Measurements from ENCODE around the gene ZNF367. TPM values are rescaled to one million over a fixed set of nuclear protein-coding genes. Genes with fewer than 3 reads are reported as not detected.

ZNF367 gene
- polyA plus RNA-seq, 1 donor (not counting 4 experiments of a cell fraction or from before 2014, with no cell fraction given): 2.2 TPM

DNA sequence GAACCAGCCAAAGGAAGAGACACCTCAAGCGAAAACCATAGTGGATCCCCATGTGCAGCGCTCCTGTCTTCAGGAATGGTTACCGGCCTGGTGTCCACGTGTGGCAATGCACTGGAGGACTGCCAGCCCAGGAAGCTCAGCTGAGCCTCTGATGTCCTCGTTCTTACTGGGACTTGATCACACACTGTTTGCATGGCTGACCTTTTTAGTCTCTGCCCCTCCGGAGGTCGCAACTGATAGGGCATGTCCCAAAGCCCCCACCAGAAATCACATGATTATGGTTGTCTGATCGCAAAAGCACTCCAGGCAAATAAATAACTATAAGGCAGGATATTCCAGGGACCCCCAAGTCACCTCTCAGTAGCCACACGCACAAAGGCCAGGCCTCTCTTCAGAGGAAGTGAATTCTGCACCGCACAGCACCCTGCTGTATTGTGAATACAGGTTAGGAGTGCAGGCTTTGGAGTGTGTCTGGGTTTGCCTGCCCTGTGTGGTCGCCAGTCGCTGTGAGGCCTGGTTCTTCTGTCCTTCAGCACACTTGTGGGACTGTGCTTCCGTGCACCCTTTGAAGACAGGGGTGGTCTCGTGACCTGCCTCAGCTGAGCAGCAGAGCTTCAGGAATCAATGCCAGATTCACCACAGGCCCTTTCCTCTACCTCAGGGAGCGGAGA, 18.4 kb upstream of the ZNF367 start:
- FAIRE-seq: no peak

GRCh38 chr9:96436063-96436455, 17.9 kb upstream of the ZNF367 start:
- FAIRE-seq (no peak), DNase-seq (ENCODE audit: low read depth, low spot score) (no peak)

More for the DNA sequence above, 18.4 kb upstream of the ZNF367 start:
- Histone ChIP-seq H3K4me2 (ENCODE audit: control insufficient read depth, extremely low read depth, insufficient read depth, low read depth, low read length) (no peak overlapping the region), H3K9me3 (ENCODE audit: control insufficient read depth, low read depth, low read length) (no peaks in the 10 kb centered on the region), H2AFZ (ENCODE audit: control insufficient read depth, low read length) (no peak overlapping the region), H3K9ac (ENCODE audit: control insufficient read depth, extremely low read depth, insufficient read depth, low read length) (no peak overlapping the region), H3K27me3 (ENCODE audit: control insufficient read depth, extremely low read depth, insufficient read depth, low read length) (no peaks in the 10 kb centered on the region), H3K9me1 (ENCODE audit: control insufficient read depth, extremely low read depth, insufficient read depth, low read length) (no peaks in the 10 kb centered on the region), H4K20me1 (ENCODE audit: control insufficient read depth, extremely low read depth, insufficient read depth, low read length) (no peaks in the 10 kb centered on the region), H3K4me3 (ENCODE audit: control insufficient read depth in 2 of 3, extremely low read depth in 1 of 3, insufficient read depth in 2 of 3, low read depth in 1 of 3, low read length in 3 of 3) (no peak overlapping the region), H3K27ac (ENCODE audit: control insufficient read depth, insufficient read depth, low read length) (no peak overlapping the region), H3K4me1 (ENCODE audit: control insufficient read depth, extremely low read depth, insufficient read depth, low read length) (no peaks in the 10 kb centered on the region), H3K36me3 (ENCODE audit: control insufficient read depth in 2 of 2, extremely low read depth in 1 of 2, insufficient read depth in 2 of 2, low read length in 2 of 2) (no peaks in the 10 kb centered on the region), H3K79me2 (ENCODE audit: control insufficient read depth, insufficient read depth, low read length) (no peaks in the 10 kb centered on the region)
- dilution Hi-C loops (cut with MboI; ENCODE audit: extremely low pct_ligation_motif_present, low sequenced_read_pairs): no loop called here
- DNase-seq (ENCODE audit: low read depth, low spot score): no peak
- TF ChIP-seq, protein P1, sequence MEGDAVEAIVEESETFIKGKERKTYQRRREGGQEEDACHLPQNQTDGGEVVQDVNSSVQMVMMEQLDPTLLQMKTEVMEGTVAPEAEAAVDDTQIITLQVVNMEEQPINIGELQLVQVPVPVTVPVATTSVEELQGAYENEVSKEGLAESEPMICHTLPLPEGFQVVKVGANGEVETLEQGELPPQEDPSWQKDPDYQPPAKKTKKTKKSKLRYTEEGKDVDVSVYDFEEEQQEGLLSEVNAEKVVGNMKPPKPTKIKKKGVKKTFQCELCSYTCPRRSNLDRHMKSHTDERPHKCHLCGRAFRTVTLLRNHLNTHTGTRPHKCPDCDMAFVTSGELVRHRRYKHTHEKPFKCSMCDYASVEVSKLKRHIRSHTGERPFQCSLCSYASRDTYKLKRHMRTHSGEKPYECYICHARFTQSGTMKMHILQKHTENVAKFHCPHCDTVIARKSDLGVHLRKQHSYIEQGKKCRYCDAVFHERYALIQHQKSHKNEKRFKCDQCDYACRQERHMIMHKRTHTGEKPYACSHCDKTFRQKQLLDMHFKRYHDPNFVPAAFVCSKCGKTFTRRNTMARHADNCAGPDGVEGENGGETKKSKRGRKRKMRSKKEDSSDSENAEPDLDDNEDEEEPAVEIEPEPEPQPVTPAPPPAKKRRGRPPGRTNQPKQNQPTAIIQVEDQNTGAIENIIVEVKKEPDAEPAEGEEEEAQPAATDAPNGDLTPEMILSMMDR (optimal IDR thresholded peaks at IDR 0.05 in 1 of 3, IDR thresholded peaks at IDR 0.05 in 1 of 3, conservative IDR thresholded peaks at IDR 0.05 in 1 of 3; ENCODE audit: extremely low read depth in 1 of 3, insufficient read depth in 2 of 3, low read length in 3 of 3): no peak
- no peak for TF ChIP-seq EZH2 (IDR thresholded peaks at IDR 0.05; ENCODE audit: low read length)

More at GRCh38 chr9:96436063-96436455, 17.9 kb upstream of the ZNF367 start:
- no peak overlapping the region for H2AFZ ChIP-seq (ENCODE audit: control insufficient read depth, low read length)
- no peaks in the 10 kb centered on the region for H3K27me3 ChIP-seq (ENCODE audit: control insufficient read depth, extremely low read depth, insufficient read depth, low read length)
- H3K9ac ChIP-seq (ENCODE audit: control insufficient read depth, extremely low read depth, insufficient read depth, low read length): no peak overlapping the region
- H4K20me1 ChIP-seq (ENCODE audit: control insufficient read depth, extremely low read depth, insufficient read depth, low read length): no peaks in the 10 kb centered on the region
- TF ChIP-seq EZH2 (IDR thresholded peaks at IDR 0.05; ENCODE audit: low read length): no peak
- TF ChIP-seq, protein P1 (optimal IDR thresholded peaks at IDR 0.05 in 1 of 3, IDR thresholded peaks at IDR 0.05 in 1 of 3, conservative IDR thresholded peaks at IDR 0.05 in 1 of 3; ENCODE audit: extremely low read depth in 1 of 3, insufficient read depth in 2 of 3, low read length in 3 of 3): no peak
- no peak overlapping the region for H3K27ac ChIP-seq (ENCODE audit: control insufficient read depth, insufficient read depth, low read length)
- no peaks in the 10 kb centered on the region for H3K9me3 ChIP-seq (ENCODE audit: control insufficient read depth, low read depth, low read length)
- no peak overlapping the region for H3K4me2 ChIP-seq (ENCODE audit: control insufficient read depth, extremely low read depth, insufficient read depth, low read depth, low read length)
- H3K9me1 ChIP-seq (ENCODE audit: control insufficient read depth, extremely low read depth, insufficient read depth, low read length): no peaks in the 10 kb centered on the region
- dilution Hi-C loops (cut with MboI; ENCODE audit: extremely low pct_ligation_motif_present, low sequenced_read_pairs): no loop called here
- H3K4me3 ChIP-seq (ENCODE audit: control insufficient read depth in 2 of 3, extremely low read depth in 1 of 3, insufficient read depth in 2 of 3, low read depth in 1 of 3, low read length in 3 of 3): no peak overlapping the region
- H3K4me1 ChIP-seq (ENCODE audit: control insufficient read depth, extremely low read depth, insufficient read depth, low read length): no peaks in the 10 kb centered on the region
- no peaks in the 10 kb centered on the region for H3K36me3 ChIP-seq (ENCODE audit: control insufficient read depth in 2 of 2, extremely low read depth in 1 of 2, insufficient read depth in 2 of 2, low read length in 2 of 2)
- H3K79me2 ChIP-seq (ENCODE audit: control insufficient read depth, insufficient read depth, low read length): no peaks in the 10 kb centered on the region

Measured in keratinocyte (primary cell).